OCI-LY7 (cell line): ENCODE measurements around the gene STPG3.

Source experiments
- CTCF ChIP-seq: fragments of 200-600 bp; sonication (generic); conservative IDR thresholded peaks from 2 replicates; pipeline ENCODE4 v1.5.1; 2014; ENCODE audit warnings: mild to moderate bottlenecking, antibody characterized with exemption, low read length, moderate library complexity, mixed read lengths
- EZH2phosphoT487 ChIP-seq: fragments of 200-600 bp; sonication (generic); IDR thresholded peaks from 2 replicates; pipeline ENCODE4 v1.6.1; 2018; ENCODE audit warnings: low read depth, borderline replicate concordance, mild to moderate bottlenecking, mixed run types, antibody characterized with exemption, low read length, moderate library complexity, mixed read lengths

- TF ChIP-seq CTCF (no peak), EZH2phosphoT487 (no peak)
Observed at GRCh38 chr9:137226338-137227053, 24.6 kb upstream of the STPG3 start.
